ENCODE measurements around the gene KEL.

The KEL gene

GRCh38 chr7:142962991-142963390 is 828 bp upstream of the KEL start:
- DNase-seq (ENCODE audit: low read depth) = no peak

- DNase-seq (ENCODE audit: low read depth) = no peak
Observed at GRCh38 chr7:142961595-142961972, 579 bp downstream of the KEL start.

- DNase-seq (ENCODE audit: low read depth) = no peak
Observed at GRCh38 chr7:142960955-142961512, 1.1 kb downstream of the KEL start.

GRCh38 chr7:142959202-142959601 is 3.0 kb downstream of the KEL start:
- no peak for DNase-seq (ENCODE audit: low read depth)

GRCh38 chr7:142957723-142958122 is 4.4 kb downstream of the KEL start:
- DNase-seq (ENCODE audit: low read depth) = no peak

- no peak for DNase-seq (ENCODE audit: low read depth)
Observed at GRCh38 chr7:142956951-142957623, 5.1 kb downstream of the KEL start.

GRCh38 chr7:142954680-142955268 is 7.4 kb downstream of the KEL start:
- no peak for DNase-seq (ENCODE audit: low read depth)

- no peak for DNase-seq (ENCODE audit: low read depth)
Observed at GRCh38 chr7:142950235-142950634, 11.9 kb downstream of the KEL start.

- DNase-seq (ENCODE audit: low read depth) = no peak
Observed at GRCh38 chr7:142948603-142949002, 13.6 kb downstream of the KEL start.

GRCh38 chr7:142945001-142945400 is 17.2 kb downstream of the KEL start:
- DNase-seq (ENCODE audit: low read depth) = no peak

GRCh38 chr7:142943706-142944268 is 18.4 kb downstream of the KEL start:
- DNase-seq (ENCODE audit: low read depth) = no peak

- DNase-seq (ENCODE audit: low read depth) = no peak
Observed at GRCh38 chr7:142942746-142943145, 19.4 kb downstream of the KEL start.

- no peak for DNase-seq (ENCODE audit: low read depth)
Observed at GRCh38 chr7:142941541-142941940, 20.6 kb downstream of the KEL start.

- no peak for DNase-seq (ENCODE audit: low read depth)
Observed at GRCh38 chr7:142940966-142941535, 21.1 kb downstream of the KEL start.

GRCh38 chr7:142939226-142939910 is 22.8 kb downstream of the KEL start, which contains the start of gene LLCFC1:
Gene LLCFC1 (plus strand): TSS chr7:142939484. CDS start chr7:142939622, 138 bp downstream.
- DNase-seq (ENCODE audit: low read depth) = no peak

GRCh38 chr7:142938611-142939010 is 23.6 kb downstream of the KEL start:
- DNase-seq (ENCODE audit: low read depth) = no peak

- no peak for DNase-seq (ENCODE audit: low read depth)
Observed at GRCh38 chr7:142935941-142936565, 26.1 kb downstream of the KEL start.

- no peak for DNase-seq (ENCODE audit: low read depth)
Observed at GRCh38 chr7:142934056-142934455, 28.1 kb downstream of the KEL start.

GRCh38 chr7:142933624-142934023 is 28.5 kb downstream of the KEL start, which contains the start of gene TRPV5:
Gene TRPV5 (minus strand): TSS chr7:142933746. CDS start chr7:142933459, 287 bp downstream.
- no peak for DNase-seq (ENCODE audit: low read depth)

GRCh38 chr7:142933092-142933475 is 29.1 kb downstream of the KEL start:
- DNase-seq (ENCODE audit: low read depth) = no peak

- DNase-seq (ENCODE audit: low read depth) = no peak
Observed at GRCh38 chr7:142932386-142933091, 29.6 kb downstream of the KEL start.
